ENCODE data around the gene PXK.

DNA sequence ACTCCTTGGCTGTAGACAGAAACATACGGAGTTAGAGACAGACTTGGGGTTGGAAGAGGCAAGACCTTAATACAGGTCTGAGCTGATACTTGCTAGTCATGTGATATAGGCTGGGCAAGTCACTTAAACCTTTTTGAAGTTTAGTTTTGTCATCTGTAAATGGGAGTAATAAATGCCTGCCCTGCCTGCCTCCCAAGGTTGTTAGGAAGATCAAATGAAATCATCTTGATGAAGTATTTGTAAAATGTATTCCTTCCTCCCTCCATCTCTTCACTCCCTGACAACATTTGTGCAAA is 2.9 kb downstream of the PXK start:
- TF ChIP-seq HDAC2 (IDR thresholded peaks at IDR 0.05) (no peak), YY1 (IDR thresholded peaks at IDR 0.05; ENCODE audit: low read depth, low read length) (no peak), EZH2 (IDR thresholded peaks at IDR 0.05; ENCODE audit: borderline replicate concordance, control insufficient read depth, low read depth, low read length) (no peak), POLR2A (IDR thresholded peaks at IDR 0.05; ENCODE audit: low read depth, low read length) (no peak), RAD21 (IDR thresholded peaks at IDR 0.05; ENCODE audit: insufficient read depth, low read depth, low read length) (no peak), TARDBP (IDR thresholded peaks at IDR 0.05; ENCODE audit: borderline replicate concordance) (no peak), CEBPB (IDR thresholded peaks at IDR 0.05; ENCODE audit: borderline replicate concordance in 1 of 2, low read depth in 2 of 2, low read length in 2 of 2) (no peak)
- TF ChIP-seq, protein P1, sequence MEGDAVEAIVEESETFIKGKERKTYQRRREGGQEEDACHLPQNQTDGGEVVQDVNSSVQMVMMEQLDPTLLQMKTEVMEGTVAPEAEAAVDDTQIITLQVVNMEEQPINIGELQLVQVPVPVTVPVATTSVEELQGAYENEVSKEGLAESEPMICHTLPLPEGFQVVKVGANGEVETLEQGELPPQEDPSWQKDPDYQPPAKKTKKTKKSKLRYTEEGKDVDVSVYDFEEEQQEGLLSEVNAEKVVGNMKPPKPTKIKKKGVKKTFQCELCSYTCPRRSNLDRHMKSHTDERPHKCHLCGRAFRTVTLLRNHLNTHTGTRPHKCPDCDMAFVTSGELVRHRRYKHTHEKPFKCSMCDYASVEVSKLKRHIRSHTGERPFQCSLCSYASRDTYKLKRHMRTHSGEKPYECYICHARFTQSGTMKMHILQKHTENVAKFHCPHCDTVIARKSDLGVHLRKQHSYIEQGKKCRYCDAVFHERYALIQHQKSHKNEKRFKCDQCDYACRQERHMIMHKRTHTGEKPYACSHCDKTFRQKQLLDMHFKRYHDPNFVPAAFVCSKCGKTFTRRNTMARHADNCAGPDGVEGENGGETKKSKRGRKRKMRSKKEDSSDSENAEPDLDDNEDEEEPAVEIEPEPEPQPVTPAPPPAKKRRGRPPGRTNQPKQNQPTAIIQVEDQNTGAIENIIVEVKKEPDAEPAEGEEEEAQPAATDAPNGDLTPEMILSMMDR (IDR thresholded peaks at IDR 0.05 in 2 of 3, conservative IDR thresholded peaks at IDR 0.05 in 1 of 3; ENCODE audit: control insufficient read depth in 2 of 3, extremely low read depth in 1 of 3, insufficient read depth in 1 of 3, low read depth in 3 of 3, low read length in 3 of 3), result no peak
- TF ChIP-seq, protein P2, sequence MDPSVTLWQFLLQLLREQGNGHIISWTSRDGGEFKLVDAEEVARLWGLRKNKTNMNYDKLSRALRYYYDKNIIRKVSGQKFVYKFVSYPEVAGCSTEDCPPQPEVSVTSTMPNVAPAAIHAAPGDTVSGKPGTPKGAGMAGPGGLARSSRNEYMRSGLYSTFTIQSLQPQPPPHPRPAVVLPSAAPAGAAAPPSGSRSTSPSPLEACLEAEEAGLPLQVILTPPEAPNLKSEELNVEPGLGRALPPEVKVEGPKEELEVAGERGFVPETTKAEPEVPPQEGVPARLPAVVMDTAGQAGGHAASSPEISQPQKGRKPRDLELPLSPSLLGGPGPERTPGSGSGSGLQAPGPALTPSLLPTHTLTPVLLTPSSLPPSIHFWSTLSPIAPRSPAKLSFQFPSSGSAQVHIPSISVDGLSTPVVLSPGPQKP (IDR thresholded peaks at IDR 0.05; ENCODE audit: low read depth, low read length), result no peak
- TF ChIP-seq, protein P3, sequence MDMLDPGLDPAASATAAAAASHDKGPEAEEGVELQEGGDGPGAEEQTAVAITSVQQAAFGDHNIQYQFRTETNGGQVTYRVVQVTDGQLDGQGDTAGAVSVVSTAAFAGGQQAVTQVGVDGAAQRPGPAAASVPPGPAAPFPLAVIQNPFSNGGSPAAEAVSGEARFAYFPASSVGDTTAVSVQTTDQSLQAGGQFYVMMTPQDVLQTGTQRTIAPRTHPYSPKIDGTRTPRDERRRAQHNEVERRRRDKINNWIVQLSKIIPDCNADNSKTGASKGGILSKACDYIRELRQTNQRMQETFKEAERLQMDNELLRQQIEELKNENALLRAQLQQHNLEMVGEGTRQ (IDR thresholded peaks at IDR 0.05; ENCODE audit: borderline replicate concordance, low read depth, low read length), result no peak
